ENCODE data around the gene ZNF780B.
A peak's percentile ranks its signal among the peaks of the same experiment; 100 is the strongest.

The ZNF780B gene

DNA sequence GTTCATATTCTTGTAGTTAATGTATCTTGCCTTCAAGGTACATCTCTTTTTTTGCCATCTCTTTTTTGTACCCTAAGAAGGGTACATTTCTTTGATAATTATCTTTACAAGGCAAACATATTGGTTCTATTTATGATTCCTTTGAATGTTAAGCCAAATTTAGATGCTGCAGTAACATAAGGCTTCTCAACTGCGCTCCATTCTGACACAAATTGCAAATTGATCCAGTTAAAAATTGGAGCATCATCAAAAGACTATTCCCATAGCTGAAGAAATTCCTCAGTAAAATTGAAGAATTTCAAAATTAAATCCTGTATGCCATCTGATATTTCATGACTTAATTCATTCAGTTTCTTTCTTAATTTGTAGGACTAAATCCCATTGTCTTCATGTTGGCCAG is 37.4 kb upstream of the ZNF780B start:
- no peak overlapping the region for H3K4me3 ChIP-seq (ENCODE audit: low read length)
- H3K9me3 ChIP-seq (replicated peaks; ENCODE audit: insufficient read depth, low read length), result no peaks in the 10 kb centered on the region
- H3K36me3 ChIP-seq (replicated peaks; ENCODE audit: insufficient read depth, low read length), result no peaks in the 10 kb centered on the region
- TF ChIP-seq, protein P1, sequence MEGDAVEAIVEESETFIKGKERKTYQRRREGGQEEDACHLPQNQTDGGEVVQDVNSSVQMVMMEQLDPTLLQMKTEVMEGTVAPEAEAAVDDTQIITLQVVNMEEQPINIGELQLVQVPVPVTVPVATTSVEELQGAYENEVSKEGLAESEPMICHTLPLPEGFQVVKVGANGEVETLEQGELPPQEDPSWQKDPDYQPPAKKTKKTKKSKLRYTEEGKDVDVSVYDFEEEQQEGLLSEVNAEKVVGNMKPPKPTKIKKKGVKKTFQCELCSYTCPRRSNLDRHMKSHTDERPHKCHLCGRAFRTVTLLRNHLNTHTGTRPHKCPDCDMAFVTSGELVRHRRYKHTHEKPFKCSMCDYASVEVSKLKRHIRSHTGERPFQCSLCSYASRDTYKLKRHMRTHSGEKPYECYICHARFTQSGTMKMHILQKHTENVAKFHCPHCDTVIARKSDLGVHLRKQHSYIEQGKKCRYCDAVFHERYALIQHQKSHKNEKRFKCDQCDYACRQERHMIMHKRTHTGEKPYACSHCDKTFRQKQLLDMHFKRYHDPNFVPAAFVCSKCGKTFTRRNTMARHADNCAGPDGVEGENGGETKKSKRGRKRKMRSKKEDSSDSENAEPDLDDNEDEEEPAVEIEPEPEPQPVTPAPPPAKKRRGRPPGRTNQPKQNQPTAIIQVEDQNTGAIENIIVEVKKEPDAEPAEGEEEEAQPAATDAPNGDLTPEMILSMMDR (IDR thresholded peaks at IDR 0.05; ENCODE audit: low read length), result no peak
- TF ChIP-seq EZH2phosphoT487 (IDR thresholded peaks at IDR 0.05; ENCODE audit: low read length) (no peak), EZH2 (optimal IDR thresholded peaks at IDR 0.05; ENCODE audit: low read depth, low read length) (no peak)
- no peak for DNase-seq
- H3K27me3 ChIP-seq (replicated peaks; ENCODE audit: insufficient read depth, low read length), result no peaks in the 10 kb centered on the region
- H4K20me1 ChIP-seq (ENCODE audit: insufficient read depth, low read length), result no peaks in the 10 kb centered on the region
- H3K79me2 ChIP-seq (ENCODE audit: low read length), result peaks cover 30% of the 10 kb centered on the region
- H3K9ac ChIP-seq (ENCODE audit: low read length), result no peak overlapping the region
- no peaks in the 10 kb centered on the region for H3K9me2 ChIP-seq (replicated peaks; ENCODE audit: insufficient read depth, low read length)
- H3F3A ChIP-seq (ENCODE audit: insufficient read depth, low read length), result peaks cover 25% of the 10 kb centered on the region
- no peak overlapping the region for H3K27ac ChIP-seq (ENCODE audit: low read length)
- H2AFZ ChIP-seq (ENCODE audit: low read length), result no peak overlapping the region
- peaks cover 32% of the 10 kb centered on the region for H3K4me1 ChIP-seq (ENCODE audit: low read length)
- no peak overlapping the region for H3K4me2 ChIP-seq (ENCODE audit: low read depth, low read length)

DNA sequence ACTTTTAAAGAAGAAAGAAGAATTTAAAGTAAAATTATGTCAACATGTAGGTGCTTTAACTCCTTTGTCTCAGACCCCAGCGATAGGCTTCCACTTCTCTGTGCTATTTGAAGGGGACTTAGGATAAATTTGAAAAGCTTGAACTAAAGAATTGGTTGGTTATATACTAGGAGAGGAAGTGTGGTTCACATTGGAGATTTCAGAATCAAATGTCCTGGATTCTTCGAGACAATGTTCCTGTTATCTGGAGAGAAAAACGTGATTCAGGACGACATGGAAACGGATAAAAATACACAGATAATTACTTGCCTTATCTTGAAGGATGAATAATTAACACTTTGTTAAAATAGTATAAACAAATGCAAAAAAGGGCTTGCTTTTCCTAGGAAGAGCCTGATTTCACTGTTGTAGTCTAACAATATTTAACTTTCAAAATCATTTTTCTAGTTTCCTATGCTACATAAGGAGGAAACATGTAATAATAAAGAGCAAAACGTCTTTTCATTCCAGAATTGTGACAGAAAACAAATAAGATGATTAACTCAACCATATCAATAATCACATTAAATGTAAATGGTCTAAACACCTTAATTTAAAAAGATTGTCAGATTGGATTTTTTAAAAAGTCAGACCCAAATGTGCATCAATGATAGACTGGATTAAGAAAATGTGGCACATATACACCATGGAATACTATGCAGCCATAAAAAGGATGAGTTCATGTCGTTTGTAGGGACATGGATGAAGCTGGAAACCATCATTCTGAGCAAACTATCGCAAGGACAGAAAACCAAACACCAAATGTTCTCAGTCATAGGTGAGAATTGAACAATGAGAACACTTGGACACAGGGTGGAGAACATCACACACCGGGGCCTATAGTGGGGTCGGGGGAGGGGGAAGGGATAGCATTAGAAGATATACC is 35.4 kb upstream of the ZNF780B start:
- H3K9me3 ChIP-seq (replicated peaks; ENCODE audit: insufficient read depth, low read length), result no peaks in the 10 kb centered on the region
- no peaks in the 10 kb centered on the region for H3K9me2 ChIP-seq (replicated peaks; ENCODE audit: insufficient read depth, low read length)
- H4K20me1 ChIP-seq (ENCODE audit: insufficient read depth, low read length), result no peaks in the 10 kb centered on the region
- peaks cover 32% of the 10 kb centered on the region for H3K4me1 ChIP-seq (ENCODE audit: low read length)
- no peaks in the 10 kb centered on the region for H3K27me3 ChIP-seq (replicated peaks; ENCODE audit: insufficient read depth, low read length)
- peak overlapping the region; percentile 63; the same call in 1 of the 2 replicates for H3K27ac ChIP-seq (ENCODE audit: low read length)
- peak overlapping the region; percentile 80 for H3K9ac ChIP-seq (ENCODE audit: low read length)
- H2AFZ ChIP-seq (ENCODE audit: low read length), result peak overlapping the region; percentile 88
- H3K4me3 ChIP-seq (ENCODE audit: low read length), result peak overlapping the region; percentile 88
- H3K36me3 ChIP-seq (replicated peaks; ENCODE audit: insufficient read depth, low read length), result no peaks in the 10 kb centered on the region
- H3F3A ChIP-seq (ENCODE audit: insufficient read depth, low read length), result peaks cover 25% of the 10 kb centered on the region
- peaks cover 49% of the 10 kb centered on the region for H3K79me2 ChIP-seq (ENCODE audit: low read length)
- no peak for TF ChIP-seq EZH2 (optimal IDR thresholded peaks at IDR 0.05; ENCODE audit: low read depth, low read length)
- no peak for TF ChIP-seq EZH2phosphoT487 (IDR thresholded peaks at IDR 0.05; ENCODE audit: low read length)
- TF ChIP-seq, protein P1 (IDR thresholded peaks at IDR 0.05; ENCODE audit: low read length), result no peak
- DNase-seq, result no peak
- peak overlapping the region; percentile 81 for H3K4me2 ChIP-seq (ENCODE audit: low read depth, low read length)

DNA sequence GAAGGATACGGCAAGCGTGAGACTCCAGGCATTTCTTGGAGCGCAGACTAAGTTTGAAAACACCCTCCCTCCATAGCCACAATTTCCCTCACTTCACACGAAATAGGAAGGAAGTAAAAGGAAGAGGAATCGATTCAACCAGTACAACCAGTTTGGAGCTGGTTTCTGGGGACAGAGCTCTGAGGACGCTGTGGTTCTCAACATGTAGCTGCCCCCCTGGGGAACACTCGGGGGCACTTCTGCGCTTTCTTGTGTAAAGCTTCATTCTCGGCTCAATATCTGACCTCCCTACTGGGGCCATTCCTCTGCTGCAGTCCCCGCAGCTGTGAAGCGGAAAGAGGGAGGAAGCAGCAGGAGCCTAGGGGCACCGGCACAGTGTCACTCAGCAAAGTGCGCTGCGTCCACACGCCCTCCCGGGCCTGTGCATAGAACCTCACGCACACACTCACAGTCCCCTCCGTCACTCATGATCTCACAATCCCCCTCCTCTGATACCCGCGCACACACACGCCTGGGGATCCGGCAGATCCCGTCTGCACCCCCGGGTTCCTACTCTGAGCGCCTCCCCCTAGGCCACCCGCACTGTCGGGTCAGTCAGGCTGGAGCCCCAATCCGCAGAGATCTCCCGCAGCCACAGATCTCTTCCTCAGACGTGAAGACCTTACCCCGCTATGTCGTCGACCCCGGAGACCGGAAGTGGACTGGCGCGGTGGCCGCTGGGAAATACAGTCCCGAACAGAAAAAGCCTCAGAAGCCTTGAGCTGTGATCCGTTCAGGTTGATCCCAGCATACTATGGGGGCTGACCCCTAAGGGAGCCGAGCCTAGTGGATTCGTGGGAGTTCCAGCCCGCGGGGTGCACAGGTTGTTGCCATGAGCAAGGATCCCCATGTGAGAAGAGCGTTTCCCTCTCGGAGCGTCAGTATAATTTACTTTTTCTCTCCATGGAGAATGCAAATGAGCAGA is 34.5 kb upstream of the ZNF780B start, which contains the start of gene ZNF780A:
Gene ZNF780A (minus strand): TSS at position 703 of the 964 bp plus-strand sequence. CDS start 6,190 bp downstream, outside the sequence.
- H3K9me2 ChIP-seq (replicated peaks; ENCODE audit: insufficient read depth, low read length), result no peaks in the 10 kb centered on the region
- peak within 1 kb of the TSS; percentile 63 for H3K27ac ChIP-seq (ENCODE audit: low read length)
- peaks cover 27% of the 10 kb centered on the region for H3K4me1 ChIP-seq (ENCODE audit: low read length)
- H3K36me3 ChIP-seq (replicated peaks; ENCODE audit: insufficient read depth, low read length), result no peaks in the 10 kb centered on the region
- H3K9ac ChIP-seq (ENCODE audit: low read length), result peak within 1 kb of the TSS; percentile 80
- peak; percentile 76 for DNase-seq
- peaks cover 21% of the 10 kb centered on the region for H3F3A ChIP-seq (ENCODE audit: insufficient read depth, low read length)
- H3K9me3 ChIP-seq (replicated peaks; ENCODE audit: insufficient read depth, low read length), result no peaks in the 10 kb centered on the region
- peak within 1 kb of the TSS; percentile 88 for H2AFZ ChIP-seq (ENCODE audit: low read length)
- TF ChIP-seq, protein P1 (IDR thresholded peaks at IDR 0.05; ENCODE audit: low read length), result no peak
- TF ChIP-seq EZH2phosphoT487 (IDR thresholded peaks at IDR 0.05; ENCODE audit: low read length) (no peak), EZH2 (optimal IDR thresholded peaks at IDR 0.05; ENCODE audit: low read depth, low read length) (no peak)
- H4K20me1 ChIP-seq (ENCODE audit: insufficient read depth, low read length), result no peaks in the 10 kb centered on the region
- H3K4me3 ChIP-seq (ENCODE audit: low read length), result peak within 1 kb of the TSS; percentile 88
- H3K27me3 ChIP-seq (replicated peaks; ENCODE audit: insufficient read depth, low read length), result no peaks in the 10 kb centered on the region
- peak within 1 kb of the TSS; percentile 81 for H3K4me2 ChIP-seq (ENCODE audit: low read depth, low read length)
- peaks cover 49% of the 10 kb centered on the region for H3K79me2 ChIP-seq (ENCODE audit: low read length)
